CD4-positive, alpha-beta T cell treated with Interleukin-15 for 4 hours (primary cell): ENCODE results near the gene MUC12.
"Not testable (repeated sequence)": the region's sequence is repeated elsewhere in the genome, so short reads cannot be mapped to it uniquely, and the experiment has no call there.

Experiments
- DNase-seq: peaks from one replicate; pipeline ENCODE4 v3.0.0-alpha.2; 2020; ENCODE audit warnings: low spot score

Gene MUC12

DNA sequence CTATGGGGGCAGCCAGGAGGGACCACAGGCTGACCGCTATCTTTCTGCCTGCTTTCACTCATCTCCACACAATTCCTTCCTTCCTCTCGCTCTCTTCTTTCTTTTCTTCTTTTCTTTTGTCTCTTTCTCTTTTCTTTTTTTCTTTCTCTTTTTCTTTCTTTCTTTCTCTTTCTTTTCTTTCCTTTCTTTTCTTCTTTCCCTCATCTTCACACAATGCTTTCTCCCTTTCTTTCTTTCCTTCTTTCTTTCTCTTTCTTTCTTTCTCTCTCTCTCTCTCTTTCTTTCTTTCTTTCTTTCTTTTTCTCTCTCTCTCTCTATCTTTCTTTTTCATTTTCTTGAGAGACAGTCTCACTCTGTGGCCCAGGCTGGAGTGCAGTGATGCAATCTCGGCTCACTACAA is 6.8 kb upstream of the MUC12 start:
- DNase-seq, result no peak

DNA sequence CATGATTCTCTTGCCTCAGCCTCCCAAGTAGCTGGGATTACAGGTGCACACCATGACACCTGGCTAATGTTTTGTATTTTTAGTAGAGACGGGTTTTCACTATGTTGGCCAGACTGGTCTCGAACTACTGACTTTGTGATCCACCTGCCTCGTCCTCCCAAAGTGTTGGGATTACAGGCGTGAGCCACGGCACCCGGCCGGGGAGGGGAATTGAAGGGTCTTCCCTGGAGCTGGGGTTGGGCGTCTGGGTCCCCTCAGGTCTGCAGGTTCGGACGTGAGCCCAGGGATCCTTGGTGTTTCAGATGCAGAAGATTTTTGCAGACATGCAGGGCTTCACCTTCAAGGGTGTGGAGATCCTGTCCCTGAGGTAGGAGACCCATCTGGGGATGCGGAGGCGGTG is 6.0 kb upstream of the MUC12 start:
- no peak for DNase-seq

GRCh38 chr7:100963874-100964273 is 5.5 kb upstream of the MUC12 start:
- DNase-seq, result no peak

- DNase-seq, result no peak
Measured at GRCh38 chr7:100964630-100965029, 4.7 kb upstream of the MUC12 start.

GRCh38 chr7:100965045-100965722 is 4.2 kb upstream of the MUC12 start:
- no peak for DNase-seq

GRCh38 chr7:100965723-100966541 is 3.4 kb upstream of the MUC12 start:
- peak; percentile 65 for DNase-seq

DNA sequence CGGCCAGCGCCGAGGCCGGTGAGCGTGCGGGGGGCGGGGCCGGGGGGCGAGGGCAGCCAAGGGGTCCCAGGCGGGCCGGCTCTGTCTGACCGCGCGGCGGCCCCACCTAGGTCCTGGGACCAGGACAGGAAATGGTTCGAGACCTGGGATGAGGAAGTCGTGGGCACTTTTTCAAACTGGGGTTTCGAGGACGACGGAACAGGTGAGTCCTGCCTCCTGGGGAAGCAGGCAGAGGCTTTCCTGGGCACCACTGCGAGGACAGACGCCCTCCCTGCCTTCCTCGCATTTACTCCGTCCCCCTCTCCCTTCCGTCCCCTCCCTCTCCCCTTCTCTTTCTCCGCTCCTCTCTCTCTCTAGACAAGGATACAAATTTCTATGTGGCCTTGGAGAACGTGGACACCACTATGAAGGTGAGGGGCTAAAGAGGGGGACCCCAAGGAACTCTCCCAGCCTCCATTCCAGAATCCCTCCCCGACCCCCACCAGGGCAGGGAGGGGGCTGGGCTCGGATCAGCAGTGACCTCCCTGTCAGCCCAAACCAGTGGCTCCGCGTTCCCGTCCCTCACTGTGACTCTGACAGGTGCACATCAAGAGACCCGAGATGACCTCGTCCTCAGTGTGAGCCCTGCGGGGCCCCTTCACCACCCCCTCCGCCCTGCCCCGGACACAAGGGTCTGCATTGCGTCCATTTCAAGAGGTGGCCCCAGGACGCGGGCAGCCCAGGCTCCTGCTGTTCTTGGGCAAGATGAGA is 2.6 kb upstream of the MUC12 start:
- DNase-seq, result no peak

GRCh38 chr7:100967292-100967863 is 2.0 kb upstream of the MUC12 start:
- no peak for DNase-seq

- no peak for DNase-seq
Measured at GRCh38 chr7:100968031-100968430, 1.3 kb upstream of the MUC12 start.

- no peak for DNase-seq
Measured at GRCh38 chr7:100968650-100969049, 715 bp upstream of the MUC12 start.

- DNase-seq, result no peak
Measured at GRCh38 chr7:100971111-100972001, 2.0 kb downstream of the MUC12 start.

DNA sequence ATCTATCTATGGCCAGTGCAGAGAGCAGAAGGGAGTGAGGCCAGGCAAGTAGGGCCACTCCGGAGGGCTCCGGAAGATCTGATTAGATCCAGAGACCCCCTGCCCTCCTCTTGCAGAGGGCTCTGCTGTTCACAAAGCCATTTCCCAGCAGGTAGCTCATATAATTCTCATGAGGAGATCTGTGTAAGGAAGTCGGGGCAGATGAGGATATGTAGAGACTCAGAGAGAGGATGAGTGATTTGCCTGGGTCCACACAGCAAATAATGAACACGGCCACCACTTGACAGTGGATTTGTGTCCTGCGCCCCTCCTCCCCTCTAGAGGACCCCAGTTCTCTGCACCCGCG is 2.6 kb downstream of the MUC12 start:
- DNase-seq, result no peak

GRCh38 chr7:100974021-100974420 is 4.7 kb downstream of the MUC12 start:
- DNase-seq, result no peak

DNA sequence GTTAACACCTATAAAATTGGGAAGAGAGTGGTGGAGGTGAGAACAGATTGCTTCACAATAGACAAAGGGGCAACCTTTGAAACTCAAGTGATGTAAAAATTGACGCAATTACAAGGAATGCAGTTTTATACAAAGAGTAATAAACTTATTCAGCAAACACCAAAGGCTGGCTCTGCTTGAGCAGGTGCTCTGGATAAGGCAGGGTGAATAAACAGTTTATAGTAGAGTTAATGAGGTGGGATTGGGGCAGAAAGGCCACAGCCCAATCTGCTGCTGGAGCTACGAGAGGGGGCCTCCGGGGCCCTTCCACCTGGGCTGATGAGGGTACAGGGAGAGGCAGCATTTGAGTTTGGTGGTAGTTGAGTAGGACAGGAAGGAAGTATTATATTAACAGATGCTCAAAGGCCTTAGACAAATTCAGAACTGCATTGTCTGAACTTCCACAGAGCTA is 6.0 kb downstream of the MUC12 start:
- no peak for DNase-seq

DNA sequence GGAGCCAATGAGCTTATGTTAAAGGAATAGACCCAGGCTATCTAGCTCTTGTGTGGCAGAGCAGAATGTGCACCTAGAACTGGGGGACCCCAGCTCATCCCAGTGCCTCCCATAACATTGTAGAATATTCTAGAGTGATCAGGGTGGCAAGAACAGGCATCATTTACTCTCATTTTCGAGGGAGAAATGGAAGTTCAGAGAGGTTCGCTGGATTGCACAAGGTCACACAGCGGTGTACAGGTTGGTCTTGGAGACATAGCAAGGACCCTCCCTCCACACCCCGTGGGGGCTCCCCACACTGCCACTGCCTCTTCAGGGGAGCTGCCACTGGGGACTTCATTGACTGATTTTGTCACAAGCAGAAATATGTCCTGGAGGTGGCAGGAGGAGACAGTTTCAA is 8.9 kb downstream of the MUC12 start:
- DNase-seq, result no peak

DNA sequence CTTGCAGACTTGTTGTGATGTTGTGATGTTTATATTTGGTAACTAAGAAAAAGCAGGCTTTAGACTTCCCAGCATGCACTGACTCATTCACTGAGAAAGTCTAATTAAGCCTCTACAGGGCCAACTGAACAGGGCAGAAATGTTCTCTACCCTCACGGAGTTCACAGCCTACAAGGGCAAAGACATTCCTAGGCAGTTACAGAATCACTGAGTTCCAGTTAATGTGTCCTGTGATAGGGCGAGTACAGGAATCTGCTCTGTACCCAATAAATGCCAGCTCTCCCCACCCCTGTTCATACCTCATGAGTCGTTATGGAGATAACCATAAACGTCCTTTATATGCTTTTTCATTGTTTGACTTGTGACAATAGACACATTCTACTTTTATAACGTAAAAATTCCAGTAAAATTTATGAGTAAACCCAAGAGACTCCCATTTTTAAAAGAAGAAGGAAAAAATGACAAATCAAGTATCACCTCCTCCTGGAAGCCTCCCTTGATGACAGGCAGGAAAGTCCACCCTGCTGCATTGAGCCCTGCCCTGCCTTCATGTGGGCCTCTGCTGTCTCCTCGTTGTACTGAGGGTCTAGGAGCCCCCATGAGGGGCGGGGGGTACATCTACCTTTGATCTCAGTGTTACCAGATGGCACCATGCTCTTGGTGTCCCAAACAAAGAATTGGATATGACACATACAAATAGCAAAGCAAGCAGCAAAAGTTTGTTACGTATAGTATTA is 14.3 kb downstream of the MUC12 start:
- DNase-seq, result no peak

DNA sequence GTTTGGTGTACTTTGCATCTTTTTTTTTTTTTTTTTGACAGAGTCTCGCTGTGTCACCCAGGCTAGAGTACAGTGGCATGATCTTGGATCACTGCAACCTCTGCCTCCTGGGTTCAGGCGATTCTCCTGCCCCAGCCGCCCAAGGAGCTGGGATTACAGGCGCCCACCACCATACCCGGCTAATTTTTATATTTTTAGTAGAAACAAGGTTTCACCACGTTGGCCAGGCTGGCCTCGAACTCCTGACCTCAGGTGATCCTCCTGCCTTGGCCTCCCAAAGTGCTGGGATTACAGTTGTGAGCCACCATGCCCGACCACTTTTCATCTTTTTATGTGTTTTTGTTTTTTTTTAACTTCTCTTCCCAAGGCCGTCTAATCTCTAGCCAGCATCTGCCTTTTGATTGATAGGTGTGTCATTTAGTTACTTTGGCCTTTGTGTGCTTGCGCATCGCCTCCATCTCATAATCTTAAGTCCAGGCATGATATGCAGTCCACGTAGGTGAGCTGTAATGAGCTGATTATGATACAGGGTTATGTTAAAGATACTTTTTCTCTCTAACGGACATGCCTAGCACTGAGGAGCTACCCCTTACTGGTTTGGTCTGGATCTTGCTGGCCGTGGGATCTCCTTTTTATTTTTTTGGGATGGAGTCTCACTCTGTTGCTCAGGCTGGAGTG is 15.0 kb downstream of the MUC12 start:
- DNase-seq, result not testable (repeated sequence)

- not testable (repeated sequence) for DNase-seq
Measured at GRCh38 chr7:100985033-100985797, 15.8 kb downstream of the MUC12 start.

DNA sequence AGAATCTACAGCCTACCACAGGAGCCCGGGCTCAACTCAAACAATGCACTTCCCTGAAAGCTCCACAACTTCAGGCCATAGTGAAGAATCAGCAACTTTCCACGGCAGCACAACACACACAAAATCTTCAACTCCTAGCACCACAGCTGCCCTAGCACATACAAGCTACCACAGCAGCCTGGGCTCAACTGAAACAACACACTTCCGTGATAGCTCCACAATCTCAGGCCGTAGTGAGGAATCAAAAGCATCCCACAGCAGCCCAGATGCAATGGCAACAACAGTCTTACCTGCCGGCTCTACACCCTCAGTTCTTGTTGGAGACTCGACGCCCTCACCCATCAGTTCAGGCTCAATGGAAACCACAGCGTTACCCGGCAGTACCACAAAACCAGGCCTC is 22.3 kb downstream of the MUC12 start:
- no peak for DNase-seq
